H1 (cell line): ENCODE measurements around the gene WDR12. TPM values are rescaled to one million over a fixed set of nuclear protein-coding genes. Genes with fewer than 3 reads are reported as not detected.
"Not testable (repeated sequence)": the region's sequence is repeated elsewhere in the genome, so short reads cannot be mapped to it uniquely, and the experiment has no call there.

ENCODE experiments used
- CTCF ChIA-PET: fragments of 300-600 bp; sonication (Branson Sonifier 250); formaldehyde crosslinking; loops from one replicate; lab custom pipeline; 2021; ENCODE audit not compliant: partially characterized antibody; lab: Charles Lee
- POLR2A ChIA-PET: fragments of 300-600 bp; sonication (Branson Sonifier 250); formaldehyde crosslinking; loops from one replicate; lab custom pipeline; 2021; ENCODE audit warnings: inconsistent platforms; ENCODE audit not compliant: partially characterized antibody; lab: Charles Lee
- DNase-seq, 2 experiments: peaks; one replicate each; pipeline versions ENCODE4 v3.0.0 to v3.0.0-alpha.2; 2010 to 2022; ENCODE audit warnings: low spot score in 2 of 2, low read depth in 1 of 2, mixed read lengths in 1 of 2
- FAIRE-seq: peaks from 2 replicates; lab custom pipeline; 2011; peaks lifted over from hg19 to GRCh38; lab: Jason Lieb, UNC
- H2AFZ ChIP-seq: 2 replicates; pipeline ENCODE4 v1.8.1; 2012; ENCODE audit warnings: low read length, inconsistent platforms
- H2AK5ac ChIP-seq: 2 replicates; pipeline ENCODE4 v1.6.1; 2013; ENCODE audit warnings: low read depth, low read length
- H2BK120ac ChIP-seq: replicated peaks from 2 replicates; pipeline ENCODE3; 2013; ENCODE audit warnings: low read depth, low read length, inconsistent platforms
- H2BK12ac ChIP-seq: 2 replicates; pipeline ENCODE4 v1.6.1; 2013; ENCODE audit warnings: low read depth, low read length
- H2BK15ac ChIP-seq: 2 replicates; pipeline ENCODE4 v1.6.1; 2013; ENCODE audit warnings: low read length
- H2BK20ac ChIP-seq: 2 replicates; pipeline ENCODE4 v1.6.1; 2013; ENCODE audit warnings: low read length
- H2BK5ac ChIP-seq: 2 replicates; pipeline ENCODE4 v1.6.1; 2013; ENCODE audit warnings: low read depth, low read length
- H3K14ac ChIP-seq: 2 replicates; pipeline ENCODE4 v1.6.1; 2013; ENCODE audit warnings: inconsistent platforms; ENCODE audit not compliant: insufficient read length
- H3K18ac ChIP-seq: 2 replicates; pipeline ENCODE4 v1.6.1; 2013; ENCODE audit warnings: low read length; ENCODE audit errors: extremely low read depth
- H3K23ac ChIP-seq: 2 replicates; pipeline ENCODE4 v1.6.1; 2013; ENCODE audit warnings: inconsistent platforms; ENCODE audit not compliant: insufficient read length
- H3K23me2 ChIP-seq: 2 replicates; pipeline ENCODE4 v1.6.1; 2013; ENCODE audit warnings: low read depth, low read length
- H3K27ac ChIP-seq: 2 replicates; pipeline ENCODE4 v1.6.1; 2011; ENCODE audit warnings: low read depth, low read length, inconsistent platforms
- H3K27me3 ChIP-seq, 4 experiments: replicated peaks in 1 of 4; 1 replicate in 1 of 4; 2 replicates in 3 of 4; pipeline versions ENCODE4 v1.6.1 to v1.8.1; 2011 to 2013; ENCODE audit warnings: low read length in 3 of 4, mild to moderate bottlenecking in 3 of 4, inconsistent platforms in 2 of 4, mixed read lengths in 2 of 4, moderate library complexity in 1 of 4; ENCODE audit not compliant: control insufficient read depth in 3 of 4, insufficient read depth in 3 of 4; ENCODE audit errors: extremely low read depth in 1 of 4
- H3K36me3 ChIP-seq, 4 experiments: 2 replicates each; pipeline versions ENCODE4 v1.6.1 to v1.8.1; 2011 to 2013; ENCODE audit warnings: mild to moderate bottlenecking in 4 of 4, low read length in 3 of 4, moderate library complexity in 2 of 4, control low read depth in 1 of 4, inconsistent platforms in 1 of 4; ENCODE audit not compliant: insufficient read depth in 4 of 4, control insufficient read depth in 2 of 4
- H3K4ac ChIP-seq: replicated peaks from 2 replicates; pipeline ENCODE3; 2013; ENCODE audit warnings: low read length, low read depth, mixed read lengths, inconsistent platforms; ENCODE audit not compliant: insufficient read length
- H3K4me1 ChIP-seq, 4 experiments: replicated peaks in 1 of 4; 1 replicate in 1 of 4; 2 replicates in 3 of 4; pipeline versions ENCODE4 v1.6.1 to v1.8.1; 2011 to 2013; ENCODE audit warnings: low read length in 3 of 4, inconsistent platforms in 2 of 4, mixed read lengths in 1 of 4; ENCODE audit not compliant: insufficient read depth in 4 of 4, control insufficient read depth in 3 of 4
- H3K4me2 ChIP-seq, 2 experiments: 2 replicates each; pipeline versions ENCODE4 v1.6.1 to v1.8.1; 2011 to 2013; ENCODE audit warnings: low read depth in 2 of 2, low read length in 2 of 2, control low read depth in 1 of 2, inconsistent platforms in 1 of 2, mild to moderate bottlenecking in 1 of 2; ENCODE audit not compliant: insufficient read depth in 1 of 2
- H3K4me3 ChIP-seq, 4 experiments: fragments of 200-600, 300-600 bp in 1 of 4; sonication (generic), shearing (Covaris generic), sonication (Bioruptor Twin) in 1 of 4; 2 replicates each; pipeline versions ENCODE4 v1.5.1 to v1.8.1; 2011 to 2016; ENCODE audit warnings: low read length in 4 of 4, low read depth in 3 of 4, control low read depth in 2 of 4, inconsistent platforms in 2 of 4, mild to moderate bottlenecking in 2 of 4, mixed read lengths in 1 of 4, moderate library complexity in 1 of 4; ENCODE audit not compliant: insufficient read depth in 2 of 4; ENCODE audit errors: extremely low read depth in 1 of 4
- H3K56ac ChIP-seq: replicated peaks from 2 replicates; pipeline ENCODE3; 2013; ENCODE audit warnings: low read depth, mild to moderate bottlenecking, mixed read lengths, low read length, inconsistent platforms; ENCODE audit not compliant: insufficient read length
- H3K79me1 ChIP-seq: 2 replicates; pipeline ENCODE4 v1.6.1; 2013; ENCODE audit warnings: low read depth, low read length, control low read depth
- H3K79me2 ChIP-seq, 2 experiments: 2 replicates each; pipeline versions ENCODE4 v1.6.1 to v1.8.1; 2012 to 2013; ENCODE audit warnings: low read length in 2 of 2, mild to moderate bottlenecking in 2 of 2, inconsistent platforms in 1 of 2; ENCODE audit not compliant: insufficient read depth in 2 of 2, control insufficient read depth in 1 of 2
- H3K9ac ChIP-seq, 4 experiments: replicated peaks in 1 of 4; 1 replicate in 1 of 4; 2 replicates in 3 of 4; pipeline versions ENCODE4 v1.6.1 to v1.8.1; 2011 to 2013; ENCODE audit warnings: low read depth in 3 of 4, low read length in 3 of 4, control low read depth in 2 of 4, mild to moderate bottlenecking in 2 of 4, moderate library complexity in 2 of 4, inconsistent platforms in 1 of 4; ENCODE audit errors: extremely low read depth in 1 of 4
- H3K9me3 ChIP-seq, 2 experiments: 2 replicates each; pipeline versions ENCODE4 v1.6.1 to v1.8.1; 2012 to 2013; ENCODE audit warnings: mild to moderate bottlenecking in 2 of 2, moderate library complexity in 2 of 2, control low read depth in 1 of 2, inconsistent platforms in 1 of 2, low read depth in 1 of 2, low read length in 1 of 2, mixed read lengths in 1 of 2; ENCODE audit not compliant: insufficient read depth in 2 of 2
- H4K20me1 ChIP-seq, 2 experiments: replicated peaks in 1 of 2; 2 replicates each; pipeline versions ENCODE3 to v1.8.1; 2011 to 2013; ENCODE audit warnings: inconsistent platforms in 2 of 2, low read length in 2 of 2, mild to moderate bottlenecking in 1 of 2; ENCODE audit not compliant: insufficient read depth in 2 of 2, control insufficient read depth in 1 of 2
- H4K5ac ChIP-seq: 2 replicates; pipeline ENCODE4 v1.6.1; 2013; ENCODE audit warnings: low read length, low read depth, mixed read lengths, inconsistent platforms; ENCODE audit not compliant: insufficient read length
- H4K8ac ChIP-seq: 2 replicates; pipeline ENCODE4 v1.8.0; 2013; ENCODE audit warnings: mild to moderate bottlenecking, moderate library complexity, low read length, inconsistent platforms; ENCODE audit not compliant: insufficient read depth; ENCODE audit errors: extremely low read depth
- H4K91ac ChIP-seq: replicated peaks from 2 replicates; pipeline ENCODE3; 2013; ENCODE audit warnings: low read length, mixed read lengths, inconsistent platforms; ENCODE audit not compliant: insufficient read length
- MAFK ChIP-seq: IDR thresholded peaks from 2 replicates; pipeline ENCODE4 v1.6.1; 2012; ENCODE audit warnings: low read depth, mild to moderate bottlenecking, improper control_type of control experiment, low read length
- SIRT6 ChIP-seq: IDR thresholded peaks from one replicate; pipeline ENCODE4 v1.7.1; 2012; ENCODE audit warnings: low read length, inconsistent platforms
- SP2 ChIP-seq: IDR thresholded peaks from 2 replicates; pipeline ENCODE4 v1.6.1; 2012; ENCODE audit warnings: mild to moderate bottlenecking, low read length, inconsistent platforms
- TAF1 ChIP-seq: IDR thresholded peaks from 2 replicates; pipeline ENCODE4 v1.6.1; 2011; ENCODE audit warnings: mild to moderate bottlenecking, low read depth, low read length
- polyA plus RNA-seq, 7 experiments: library from polyadenylated mRNA; depleted of rRNA in 3 of 7; stranded (reverse) in 5 of 7; unstranded in 2 of 7; fragments of >200 nt in 5 of 7; fragments of 200-250 nt in 2 of 7; gene quantifications; 1 replicate in 5 of 7; 2 replicates in 1 of 7; 4 replicates in 1 of 7; pipeline versions ENCODE4 v1.2.1 to v1.2.3, GENCODE V29; 2011 to 2013; ENCODE audit warnings: missing spikeins in 2 of 7, mixed read lengths in 2 of 7
- total RNA-seq: library from RNA; stranded (reverse); fragmentation: NEBNext Ultra II Directional; extraction: Animal tissue kit (Norgen Biotek cat#: 25700); gene quantifications from 2 replicates; pipeline ENCODE4 v1.2.1, GENCODE V29; 2021

The WDR12 gene
- total and polyA plus RNA-seq, 2 of the 8 experiments (the other 6 are each of a cell fraction or from before 2014, with no cell fraction given), result 25.0 to 183 TPM

GRCh38 chr2:202908186-202908585 is 3.3 kb downstream of the WDR12 start (continued):
- no peak for TF ChIP-seq MAFK
- TF ChIP-seq SIRT6, result no peak
- TF ChIP-seq TAF1, result no peak
- no peak for TF ChIP-seq SP2

GRCh38 chr2:202905507-202905906 is 6.0 kb downstream of the WDR12 start:
- DNase-seq, H3K4me3 ChIP-seq, H2AFZ ChIP-seq, H4K20me1 ChIP-seq, H2BK20ac ChIP-seq, FAIRE-seq, H3K9me3 ChIP-seq, H3K4me1 ChIP-seq, H3K4me2 ChIP-seq, H3K27me3 ChIP-seq, H3K79me1 ChIP-seq, H2BK12ac ChIP-seq, H3K23ac ChIP-seq, H3K27ac ChIP-seq, H3K4ac ChIP-seq, CTCF ChIA-PET, H2AK5ac ChIP-seq, H4K91ac ChIP-seq, H2BK5ac ChIP-seq, POLR2A ChIA-PET, H4K5ac ChIP-seq, H3K14ac ChIP-seq, H2BK15ac ChIP-seq, H4K8ac ChIP-seq, H2BK120ac ChIP-seq, H3K23me2 ChIP-seq, H3K9ac ChIP-seq, H3K56ac ChIP-seq, H3K18ac ChIP-seq: not testable (repeated sequence)
- peaks cover 10 to 83% of the 10 kb centered on the region in 2 experiments for H3K79me2 ChIP-seq
- peaks cover 0 to 28% (median 7%) of the 10 kb centered on the region in 4 experiments; a peak in 3 of 8 replicates for H3K36me3 ChIP-seq
